MCF 10A (cell line): ENCODE data around the gene PTPRN2. TPM values are rescaled to one million over a fixed set of nuclear protein-coding genes. Genes with fewer than 3 reads are reported as not detected.

Experiments
- BruUV-seq: library from RNA; stranded (reverse); fragments of 400-500 nt; replicated peaks from 2 replicates; lab custom pipeline; 2021; lab: Mats Ljungman, UMichigan
- CTCF ChIA-PET: fragments of 300-600 bp; sonication (Branson Sonifier 250); formaldehyde crosslinking; extraction: SDS; loops from one replicate; lab custom pipeline; 2021; ENCODE audit warnings: antibody characterized with exemption, inconsistent platforms; lab: Yijun Ruan, JAX
- POLR2A ChIA-PET: fragments of 300-600, 350-650 bp; sonication (Branson Sonifier 250); formaldehyde crosslinking; extraction: SDS; loops from one replicate; lab custom pipeline; 2020; ENCODE audit warnings: antibody characterized with exemption, inconsistent platforms; lab: Yijun Ruan, JAX
- DNase-seq: peaks from one replicate; pipeline ENCODE4 v3.0.0-alpha.2; 2018; ENCODE audit not compliant: unreplicated experiment
- H3K27ac Mint-ChIP-seq: one replicate; pipeline ENCODE4 v1.8.0; 2022; ENCODE audit warnings: mild to moderate bottlenecking, low read depth, mixed read lengths; ENCODE audit not compliant: unreplicated experiment
- H3K27me3 Mint-ChIP-seq: one replicate; pipeline ENCODE4 v1.8.0; 2022; ENCODE audit warnings: mixed read lengths; ENCODE audit not compliant: insufficient read depth, unreplicated experiment
- H3K36me3 Mint-ChIP-seq: one replicate; pipeline ENCODE4 v1.8.0; 2022; ENCODE audit warnings: mild to moderate bottlenecking, moderate library complexity, mixed read lengths; ENCODE audit not compliant: insufficient read depth, unreplicated experiment
- H3K4me1 Mint-ChIP-seq: one replicate; pipeline ENCODE4 v1.8.0; 2022; ENCODE audit warnings: mixed read lengths; ENCODE audit not compliant: insufficient read depth, unreplicated experiment
- H3K4me3 Mint-ChIP-seq: one replicate; pipeline ENCODE4 v1.8.0; 2022; ENCODE audit warnings: mild to moderate bottlenecking, moderate library complexity, mixed read lengths; ENCODE audit not compliant: unreplicated experiment
- H3K9me3 Mint-ChIP-seq: one replicate; pipeline ENCODE4 v1.8.0; 2022; ENCODE audit warnings: mixed read lengths; ENCODE audit not compliant: unreplicated experiment
- intact Hi-C: fragments of 100-400 bp; cut with micrococcal nuclease; formaldehyde crosslinking; loops from 2 replicates; pipeline ENCODE4 v1.14.1; 2022
- total RNA-seq: library from RNA; stranded (reverse); gene quantifications from 2 replicates; pipeline ENCODE4 v1.2.3, GENCODE V29; 2022
- TF ChIP-seq, protein P1 (sequence below): fragments of 200-600 bp; IDR thresholded peaks from one replicate; pipeline ENCODE4 v1.8.0; 2022; ENCODE audit warnings: antibody characterized with exemption, mild to moderate bottlenecking; ENCODE audit not compliant: unreplicated experiment

The PTPRN2 gene
- total RNA-seq, 1 experiment from 2014 or later: 4.5 TPM

DNA sequence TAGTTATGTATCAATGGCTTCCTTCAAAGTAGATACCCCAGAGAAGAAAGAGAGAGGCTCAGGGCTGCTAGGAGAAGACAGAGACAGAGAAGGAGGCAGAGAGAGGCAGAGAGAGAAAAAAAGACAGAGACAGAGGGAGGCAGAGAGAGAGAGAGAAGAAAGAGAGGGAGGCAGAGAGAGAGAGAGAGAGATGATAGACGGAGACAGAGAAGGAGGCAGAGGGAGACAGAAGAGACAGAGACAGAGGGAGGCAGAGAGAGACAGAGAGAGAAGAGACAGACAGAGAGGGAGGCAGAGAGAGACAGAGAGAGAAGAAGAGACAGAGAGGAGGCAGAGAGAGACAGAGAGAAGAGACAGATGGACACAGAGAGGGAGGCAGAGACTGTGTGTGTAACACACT lies 1062.9 kb downstream of the PTPRN2 start:
- H3K4me1 Mint-ChIP-seq: no peaks in the 10 kb centered on the region
- no peaks in the 10 kb centered on the region for H3K9me3 Mint-ChIP-seq
- no peak for DNase-seq
- BruUV-seq: no TSS peak
- TF ChIP-seq, protein P1, sequence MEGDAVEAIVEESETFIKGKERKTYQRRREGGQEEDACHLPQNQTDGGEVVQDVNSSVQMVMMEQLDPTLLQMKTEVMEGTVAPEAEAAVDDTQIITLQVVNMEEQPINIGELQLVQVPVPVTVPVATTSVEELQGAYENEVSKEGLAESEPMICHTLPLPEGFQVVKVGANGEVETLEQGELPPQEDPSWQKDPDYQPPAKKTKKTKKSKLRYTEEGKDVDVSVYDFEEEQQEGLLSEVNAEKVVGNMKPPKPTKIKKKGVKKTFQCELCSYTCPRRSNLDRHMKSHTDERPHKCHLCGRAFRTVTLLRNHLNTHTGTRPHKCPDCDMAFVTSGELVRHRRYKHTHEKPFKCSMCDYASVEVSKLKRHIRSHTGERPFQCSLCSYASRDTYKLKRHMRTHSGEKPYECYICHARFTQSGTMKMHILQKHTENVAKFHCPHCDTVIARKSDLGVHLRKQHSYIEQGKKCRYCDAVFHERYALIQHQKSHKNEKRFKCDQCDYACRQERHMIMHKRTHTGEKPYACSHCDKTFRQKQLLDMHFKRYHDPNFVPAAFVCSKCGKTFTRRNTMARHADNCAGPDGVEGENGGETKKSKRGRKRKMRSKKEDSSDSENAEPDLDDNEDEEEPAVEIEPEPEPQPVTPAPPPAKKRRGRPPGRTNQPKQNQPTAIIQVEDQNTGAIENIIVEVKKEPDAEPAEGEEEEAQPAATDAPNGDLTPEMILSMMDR: no peak
- no peak overlapping the region for H3K27ac Mint-ChIP-seq
- H3K27me3 Mint-ChIP-seq: peaks cover 18% of the 10 kb centered on the region
- no peak overlapping the region for H3K4me3 Mint-ChIP-seq
- intact Hi-C loops: no loop called here
- H3K36me3 Mint-ChIP-seq: no peaks in the 10 kb centered on the region
- ChIA-PET CTCF (no interaction called here), POLR2A (no interaction called here)

DNA sequence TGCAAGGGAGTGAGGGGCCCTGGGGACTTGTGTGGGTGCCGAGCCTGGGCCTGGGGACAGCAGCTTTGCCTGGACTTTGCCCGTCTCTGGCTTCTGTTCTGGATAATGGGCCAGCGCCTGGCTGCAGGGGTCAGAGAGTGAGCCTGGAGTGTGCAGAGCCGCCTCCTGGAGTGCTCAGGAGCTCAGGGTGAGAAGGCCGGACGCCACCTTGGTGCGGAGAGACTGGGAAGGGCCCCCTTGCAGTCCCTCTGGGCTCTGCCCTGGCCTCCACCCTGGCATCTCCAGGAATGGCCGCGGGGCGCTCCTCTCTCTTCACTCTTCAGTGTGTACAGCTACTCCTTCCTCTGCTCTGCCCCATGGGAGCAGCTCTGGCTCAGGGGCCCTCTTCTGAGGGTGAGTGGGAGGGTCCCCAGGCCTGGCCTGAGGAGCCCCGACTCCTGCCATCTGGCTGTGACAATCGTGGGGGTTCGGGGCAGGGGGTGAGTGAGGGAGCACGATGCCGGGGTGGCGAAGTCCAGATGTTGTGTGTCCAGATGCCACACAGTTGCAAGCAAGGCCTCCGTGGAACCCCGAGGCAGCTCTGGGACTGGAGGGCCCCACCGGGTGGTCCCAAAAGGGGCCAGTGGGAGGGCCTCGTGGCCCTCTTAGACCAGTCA lies 1063.7 kb downstream of the PTPRN2 start:
- Mint-ChIP-seq H3K4me3 (no peak overlapping the region), H3K9me3 (no peaks in the 10 kb centered on the region), H3K27me3 (peaks cover 18% of the 10 kb centered on the region), H3K36me3 (no peaks in the 10 kb centered on the region), H3K27ac (no peak overlapping the region), H3K4me1 (no peaks in the 10 kb centered on the region)
- no TSS peak for BruUV-seq
- POLR2A ChIA-PET: no interaction called here
- TF ChIP-seq, protein P1: no peak
- no peak for DNase-seq
- CTCF ChIA-PET: no interaction called here
- intact Hi-C loops: no loop called here

DNA sequence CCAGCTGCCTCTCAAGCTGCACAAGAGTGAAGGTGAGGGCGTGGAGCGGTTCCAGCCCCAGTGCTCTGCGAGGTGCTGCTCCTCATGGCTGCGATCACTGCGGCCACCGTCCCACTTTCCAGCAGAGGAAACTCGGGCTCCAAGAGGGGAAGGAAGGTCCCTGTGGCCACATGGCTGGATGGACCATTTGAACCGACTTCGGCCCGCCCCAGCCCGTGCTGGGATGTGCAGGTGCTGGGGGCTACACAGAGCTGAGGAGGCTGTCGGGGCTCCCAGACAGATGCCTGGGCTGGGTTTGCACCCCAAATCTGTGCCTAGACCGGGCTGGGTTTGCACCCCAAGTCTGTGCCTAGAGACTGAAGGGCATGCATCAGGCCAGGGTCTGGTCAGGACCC lies 1064.3 kb downstream of the PTPRN2 start:
- Mint-ChIP-seq H3K27ac (no peak overlapping the region), H3K27me3 (peaks cover 18% of the 10 kb centered on the region), H3K36me3 (no peaks in the 10 kb centered on the region), H3K9me3 (no peaks in the 10 kb centered on the region), H3K4me1 (no peaks in the 10 kb centered on the region), H3K4me3 (no peak overlapping the region)
- TF ChIP-seq, protein P1: no peak
- ChIA-PET CTCF (no interaction called here), POLR2A (no interaction called here)
- intact Hi-C loops: no loop called here
- no TSS peak for BruUV-seq
- no peak for DNase-seq

DNA sequence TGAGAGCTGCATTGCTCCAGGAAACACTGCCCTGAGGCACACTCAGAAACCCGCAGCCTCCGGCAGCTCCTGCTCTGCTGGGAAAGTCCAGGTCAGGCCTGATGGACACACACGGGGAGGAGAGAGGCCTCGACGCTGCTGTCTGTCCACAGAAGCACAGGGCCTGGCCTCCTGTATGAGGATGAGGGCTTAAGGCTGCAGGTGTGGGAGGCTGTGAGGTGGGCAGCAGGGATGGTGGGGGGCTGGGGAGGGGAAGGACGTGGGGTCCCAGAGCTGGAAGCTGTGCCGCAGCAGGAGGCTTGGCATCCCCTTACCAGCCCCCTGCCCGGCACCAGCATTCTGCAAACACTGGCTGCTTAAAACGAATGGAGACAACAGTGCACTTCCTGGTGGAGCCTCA lies 1064.7 kb downstream of the PTPRN2 start:
- H3K27me3 Mint-ChIP-seq: peaks cover 18% of the 10 kb centered on the region

More for the DNA sequence above, 1064.7 kb downstream of the PTPRN2 start:
- Mint-ChIP-seq H3K4me3 (no peak overlapping the region), H3K36me3 (no peaks in the 10 kb centered on the region), H3K27ac (no peak overlapping the region), H3K4me1 (no peaks in the 10 kb centered on the region), H3K9me3 (no peaks in the 10 kb centered on the region)
- intact Hi-C loops: no loop called here
- ChIA-PET CTCF (no interaction called here), POLR2A (no interaction called here)
- BruUV-seq: no TSS peak
- TF ChIP-seq, protein P1: no peak
- DNase-seq: no peak
